Activated CD4-positive, alpha-beta T cell treated with anti-CD3 and anti-CD28 coated beads, Interleukin-2, amount 50 U/mL, for 48 hours (primary cell): ENCODE results near the gene NKD1.
A peak's percentile ranks its signal among the peaks of the same experiment; 100 is the strongest.
"Not testable (repeated sequence)": the region's sequence is repeated elsewhere in the genome, so short reads cannot be mapped to it uniquely, and the experiment has no call there.

Experiments used
- DNase-seq, 2 experiments: peaks; one replicate each; pipeline ENCODE4 v3.0.0-alpha.2; 2020

The NKD1 gene, protein sequence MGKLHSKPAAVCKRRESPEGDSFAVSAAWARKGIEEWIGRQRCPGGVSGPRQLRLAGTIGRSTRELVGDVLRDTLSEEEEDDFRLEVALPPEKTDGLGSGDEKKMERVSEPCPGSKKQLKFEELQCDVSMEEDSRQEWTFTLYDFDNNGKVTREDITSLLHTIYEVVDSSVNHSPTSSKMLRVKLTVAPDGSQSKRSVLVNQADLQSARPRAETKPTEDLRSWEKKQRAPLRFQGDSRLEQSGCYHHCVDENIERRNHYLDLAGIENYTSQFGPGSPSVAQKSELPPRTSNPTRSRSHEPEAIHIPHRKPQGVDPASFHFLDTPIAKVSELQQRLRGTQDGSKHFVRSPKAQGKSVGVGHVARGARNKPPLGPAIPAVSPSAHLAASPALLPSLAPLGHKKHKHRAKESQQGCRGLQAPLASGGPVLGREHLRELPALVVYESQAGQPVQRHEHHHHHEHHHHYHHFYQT

DNA sequence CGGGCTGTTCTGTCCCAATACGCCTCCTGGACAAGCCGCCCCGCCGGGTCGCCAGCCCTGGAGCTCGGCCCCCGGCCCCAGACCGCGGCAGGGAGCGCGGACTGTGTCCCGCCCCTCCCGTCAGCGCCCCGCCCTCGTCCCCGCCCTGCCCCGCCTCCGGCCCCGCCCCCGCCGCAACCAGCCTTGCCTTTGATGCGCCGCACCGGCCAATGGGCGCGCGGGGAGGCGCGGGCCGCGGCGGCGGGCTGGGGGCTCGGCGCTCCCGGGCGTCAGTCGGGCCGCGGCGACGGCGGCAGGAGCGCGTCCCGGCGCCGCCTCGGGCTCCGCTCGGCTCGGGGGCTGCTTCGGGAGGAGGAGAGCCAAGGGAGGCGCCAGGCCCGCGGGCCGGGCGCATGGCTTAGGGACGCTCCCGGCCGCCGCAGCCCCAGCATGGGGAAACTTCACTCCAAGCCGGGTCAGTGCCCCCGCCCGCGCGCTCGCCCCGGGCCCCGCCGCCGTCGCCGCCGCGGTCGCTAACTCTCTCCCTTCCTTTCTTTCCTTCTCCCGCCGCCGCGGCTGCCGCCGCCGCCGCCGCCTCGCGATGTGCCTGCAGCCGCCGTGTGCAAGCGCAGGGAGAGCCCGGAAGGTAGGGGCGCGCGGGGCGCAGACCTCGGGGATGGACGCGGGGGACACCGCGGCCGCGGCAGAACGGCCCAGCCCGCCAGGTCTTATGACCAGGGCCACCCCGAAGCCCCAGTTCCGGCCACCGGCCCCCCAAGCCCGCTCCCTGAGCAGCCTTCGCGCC lies at the start of gene NKD1:
NKD1 (plus strand) TSS at position 272 of the 784 bp plus-strand sequence; CDS start at position 430, 158 bp downstream.
- peak; percentile 61 to 66 for DNase-seq

DNA sequence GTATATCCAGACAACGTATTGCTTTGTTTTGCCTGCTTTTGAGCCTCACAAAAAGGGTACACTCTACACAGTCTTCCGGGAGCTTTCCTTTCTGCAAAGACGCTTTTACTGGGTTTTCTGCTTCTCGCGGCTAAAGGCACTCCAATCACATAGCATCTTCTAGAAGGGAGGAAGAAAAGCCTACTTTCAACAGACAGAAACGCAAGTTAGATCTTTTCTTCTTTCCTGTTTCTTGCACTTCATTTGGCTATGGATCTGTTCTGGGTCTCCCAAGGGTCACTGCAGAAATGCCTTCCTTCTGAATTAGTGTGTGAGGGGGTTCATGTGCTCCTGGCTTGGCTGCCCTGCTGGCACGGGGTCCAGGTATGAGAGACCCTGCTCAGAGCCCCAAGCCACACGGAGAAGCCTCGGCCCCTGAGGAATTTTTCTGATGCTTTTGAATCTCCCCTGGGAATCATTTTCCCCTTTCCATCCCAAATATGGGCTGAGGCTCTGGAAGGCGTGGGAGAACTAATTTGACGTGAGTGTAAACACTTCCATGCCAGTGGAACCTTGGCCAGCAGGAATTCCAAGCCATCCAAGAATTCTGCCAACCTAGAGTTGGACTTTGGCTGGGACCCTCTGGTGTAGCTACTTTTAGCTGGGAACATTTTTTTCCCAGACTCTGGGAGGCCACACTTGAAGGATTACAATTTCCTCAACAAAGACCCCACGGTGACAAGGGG lies 49.6 kb upstream of the NKD1 start:
- no peak for DNase-seq

DNA sequence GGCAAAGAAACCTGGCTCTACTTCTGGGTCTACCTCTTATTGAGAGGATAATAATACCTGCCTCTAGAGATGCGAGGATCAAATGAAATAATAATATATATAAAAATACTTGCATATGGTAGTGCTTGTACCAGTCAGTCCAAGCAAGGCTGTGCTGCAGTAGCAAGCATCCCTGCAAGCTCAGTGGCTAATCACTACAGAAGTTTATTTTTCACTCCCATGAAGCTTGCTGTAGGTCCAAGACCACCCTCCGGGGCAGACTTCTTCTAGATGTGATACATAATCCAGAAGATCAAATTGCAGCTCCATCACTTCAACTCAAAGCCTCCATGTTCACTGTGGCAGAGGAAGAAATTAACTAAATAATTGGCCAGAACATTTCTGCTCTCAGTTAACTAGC lies 48.9 kb upstream of the NKD1 start:
- DNase-seq = no peak

DNA sequence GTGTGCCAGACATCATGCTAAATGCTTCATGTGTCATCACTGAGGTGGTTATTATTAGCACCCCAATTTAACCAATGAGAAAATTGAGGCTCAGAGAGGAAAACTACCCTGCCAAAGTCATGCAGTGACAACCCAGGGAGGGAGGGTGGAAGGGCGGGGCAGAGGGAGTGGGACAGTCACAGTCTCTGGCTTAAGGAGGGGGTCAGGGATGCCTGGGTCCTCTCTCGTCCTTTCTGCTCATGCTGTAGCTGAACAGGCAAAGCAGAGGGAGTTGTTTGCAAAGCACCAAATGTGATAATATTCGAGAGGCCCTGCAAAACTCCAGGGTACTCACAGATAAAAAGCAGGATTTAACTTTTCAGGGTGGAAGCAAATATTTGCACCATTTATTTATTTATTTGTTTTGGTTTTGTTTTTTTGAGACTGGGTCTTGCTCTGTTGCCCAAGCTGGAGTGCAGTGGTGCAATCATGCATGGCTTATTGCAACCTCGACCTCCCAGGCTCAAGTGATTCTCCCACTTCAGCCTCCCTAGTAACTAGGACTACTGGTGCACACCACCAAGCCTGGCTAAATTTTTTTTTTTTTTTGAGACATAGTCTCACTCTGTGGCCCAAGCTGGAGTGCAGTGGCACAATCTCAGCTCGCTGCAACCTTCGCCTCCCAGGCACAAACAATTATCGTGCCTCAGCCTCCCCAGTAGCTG lies 47.9 kb upstream of the NKD1 start:
- no peak for DNase-seq

DNA sequence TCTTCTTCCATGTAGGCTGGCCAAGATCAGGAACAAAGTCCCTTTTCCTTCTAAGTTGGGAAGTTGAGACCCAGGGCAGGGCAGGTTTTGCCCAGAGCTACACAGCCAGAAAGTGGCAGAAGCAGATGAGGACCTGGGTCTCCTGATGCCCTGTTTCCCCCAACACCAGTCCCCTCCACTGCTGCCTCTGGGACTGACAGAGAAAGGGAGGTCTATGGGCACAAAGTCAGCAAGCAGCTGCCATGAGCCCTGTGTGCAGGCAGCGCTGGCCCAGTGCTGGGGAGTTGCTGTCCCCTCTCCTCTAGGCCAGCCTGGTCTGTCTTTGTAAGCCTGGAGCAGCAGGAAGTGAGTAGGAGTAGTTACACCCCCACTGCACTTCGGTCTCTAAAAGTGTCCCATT lies 46.9 kb upstream of the NKD1 start:
- DNase-seq = no peak

DNA sequence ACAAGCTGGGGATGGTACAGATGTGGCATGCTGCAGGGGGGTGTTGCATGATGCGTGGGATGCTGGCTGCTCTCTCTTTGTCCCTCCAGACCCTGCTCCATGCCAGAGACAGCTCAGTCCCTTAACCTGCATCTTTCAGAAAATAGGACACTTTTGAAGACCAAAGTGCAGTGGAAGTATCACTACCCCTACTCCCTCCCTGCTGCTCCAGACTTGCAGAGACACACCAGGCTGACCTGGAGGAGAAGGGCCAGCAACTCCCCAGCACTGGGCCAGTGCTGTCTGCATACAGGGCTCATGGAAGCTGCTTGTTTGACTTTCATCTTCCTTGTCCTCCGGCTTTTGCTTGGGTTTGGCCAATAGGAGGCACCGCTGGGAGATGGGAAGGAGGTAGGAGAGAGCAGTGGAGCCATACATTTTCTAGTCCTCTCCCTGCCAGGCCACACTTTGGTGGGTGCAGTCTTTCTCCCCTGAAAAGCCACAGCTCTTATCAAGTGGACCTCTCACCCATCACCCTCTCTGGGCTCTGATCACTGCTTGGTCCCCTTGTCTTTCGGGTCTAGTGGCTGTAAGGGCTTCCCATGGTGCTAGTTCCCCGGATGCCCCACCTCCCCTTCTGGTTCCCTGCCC lies 46.1 kb upstream of the NKD1 start:
- no peak for DNase-seq

DNA sequence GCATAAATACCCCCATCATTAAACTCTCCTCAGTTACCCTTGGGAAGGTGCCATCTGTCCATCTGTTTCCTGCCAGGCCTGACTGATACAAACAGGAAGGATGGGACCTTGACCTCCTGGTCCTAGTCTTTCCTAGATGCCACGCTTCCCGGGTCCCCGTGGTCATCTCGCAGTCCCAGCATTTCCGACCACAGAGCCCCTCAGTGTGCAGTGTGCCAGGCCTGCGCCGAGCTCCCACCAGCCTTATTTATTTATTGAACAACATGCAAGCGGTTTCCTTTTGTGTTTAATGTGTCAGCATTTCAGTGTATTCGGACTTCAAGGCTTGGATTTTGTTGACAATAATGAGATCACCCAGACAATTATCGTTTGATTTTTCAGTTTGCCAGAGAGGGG lies 45.6 kb upstream of the NKD1 start:
- no peak for DNase-seq

DNA sequence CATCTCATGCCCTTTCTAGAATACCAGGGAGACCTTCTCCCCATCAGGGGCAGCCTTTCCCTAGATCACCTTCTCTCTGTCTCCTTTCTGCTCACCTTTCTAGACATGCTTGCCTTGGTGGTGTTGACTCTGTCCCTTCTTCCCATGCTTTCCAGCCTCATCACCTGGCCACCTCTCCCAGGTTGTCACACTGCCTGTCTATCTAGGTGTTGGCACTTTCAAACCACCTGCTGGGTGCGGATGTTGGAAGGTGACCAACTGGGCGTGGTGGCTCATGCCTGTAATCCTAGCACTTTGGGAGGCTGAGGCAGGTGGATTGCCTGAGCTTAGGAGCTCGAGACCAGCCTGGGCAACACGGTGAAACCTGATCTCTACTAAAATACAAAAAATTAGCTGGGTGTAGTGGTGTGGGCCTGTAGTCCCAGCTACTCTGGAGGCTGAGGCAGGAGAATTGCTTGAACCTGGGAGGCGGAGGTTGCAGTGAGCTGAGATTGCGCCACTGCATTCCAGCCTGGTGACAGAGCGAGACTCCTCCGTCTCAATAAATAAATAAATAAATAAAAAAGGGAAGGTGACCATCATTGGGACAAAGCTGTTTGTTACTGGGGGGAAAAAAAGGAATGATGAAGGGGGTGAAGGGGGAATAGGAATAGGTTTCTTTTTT lies 44.2 kb upstream of the NKD1 start:
- not testable (repeated sequence) for DNase-seq

DNA sequence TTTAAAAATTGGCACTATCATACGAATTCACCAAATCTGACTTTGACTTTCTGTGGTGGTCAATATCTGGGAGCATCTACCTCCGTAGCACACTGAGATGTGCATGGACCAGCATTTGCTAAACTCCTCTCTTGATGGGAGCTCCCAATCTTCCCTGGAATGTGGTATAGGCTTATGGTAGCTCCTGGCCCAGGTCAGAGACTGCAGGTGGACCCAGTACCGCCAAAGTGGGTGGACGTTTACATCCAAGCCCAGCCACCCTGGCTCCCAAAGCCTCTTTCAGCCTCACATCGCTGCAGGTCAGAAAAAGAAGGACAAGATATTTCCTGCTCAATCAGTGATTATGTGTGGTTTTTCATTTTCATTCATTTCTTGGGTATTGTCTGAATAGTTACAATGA lies 43.1 kb upstream of the NKD1 start:
- DNase-seq = no peak

DNA sequence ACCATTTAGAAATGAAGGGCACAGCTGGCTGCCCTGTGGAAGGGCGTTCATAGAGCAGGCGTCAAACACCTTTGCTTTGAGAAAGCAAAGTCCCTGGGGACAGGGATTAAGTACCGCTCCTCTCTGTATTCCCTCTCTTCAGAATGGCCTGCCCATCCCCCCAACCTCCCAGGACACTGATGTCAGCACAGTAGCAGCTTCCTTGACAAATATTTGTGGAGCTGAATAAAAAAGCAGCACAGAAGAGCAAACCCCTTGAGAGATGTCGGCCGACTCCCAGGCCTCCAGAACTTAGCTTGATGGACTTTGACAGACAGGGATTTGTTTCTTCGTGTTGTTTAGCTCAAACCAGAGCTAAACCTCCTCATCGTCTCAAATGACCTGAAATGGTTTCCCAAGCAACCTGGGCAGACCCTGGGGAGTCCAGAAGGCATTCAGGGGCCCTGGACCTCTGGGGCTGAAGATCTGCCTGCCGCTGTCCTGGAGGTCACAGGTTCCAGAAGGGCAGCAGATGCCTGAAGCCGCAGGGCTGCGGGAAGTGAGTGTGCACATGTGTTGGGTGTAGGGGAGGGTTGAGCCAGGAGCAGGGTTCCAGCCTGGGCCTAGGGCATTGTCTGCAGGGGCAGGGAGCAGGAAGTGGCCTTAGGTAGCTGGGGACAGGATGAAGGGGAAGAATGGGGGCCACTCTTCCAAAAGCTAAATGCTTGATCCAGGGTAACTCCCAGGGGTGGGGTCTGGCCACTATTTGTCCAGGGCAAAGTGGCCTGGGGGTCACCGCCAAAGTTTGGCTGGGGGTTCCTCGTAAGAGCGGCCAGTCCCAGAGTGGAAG lies 42.3 kb upstream of the NKD1 start:
- no peak for DNase-seq

DNA sequence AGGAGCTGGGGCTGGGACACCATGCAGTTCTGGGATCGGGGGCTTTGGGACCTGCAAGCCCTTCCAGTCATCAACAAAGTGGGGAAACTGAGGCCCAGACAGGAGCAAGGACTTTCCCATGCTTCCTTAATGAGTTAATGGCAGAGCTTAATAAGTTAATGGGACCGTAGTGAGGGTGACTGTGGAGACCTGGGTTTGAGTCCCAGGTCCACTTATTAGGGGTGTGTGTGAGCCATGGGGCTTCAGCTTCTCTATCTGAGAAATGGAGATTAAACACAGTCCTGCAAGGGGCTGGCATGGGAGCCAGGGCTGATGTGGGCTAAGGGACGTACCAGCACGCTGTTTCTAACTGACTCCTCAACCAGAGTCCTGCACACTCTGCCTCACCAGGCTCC lies 41.7 kb upstream of the NKD1 start:
- no peak for DNase-seq

DNA sequence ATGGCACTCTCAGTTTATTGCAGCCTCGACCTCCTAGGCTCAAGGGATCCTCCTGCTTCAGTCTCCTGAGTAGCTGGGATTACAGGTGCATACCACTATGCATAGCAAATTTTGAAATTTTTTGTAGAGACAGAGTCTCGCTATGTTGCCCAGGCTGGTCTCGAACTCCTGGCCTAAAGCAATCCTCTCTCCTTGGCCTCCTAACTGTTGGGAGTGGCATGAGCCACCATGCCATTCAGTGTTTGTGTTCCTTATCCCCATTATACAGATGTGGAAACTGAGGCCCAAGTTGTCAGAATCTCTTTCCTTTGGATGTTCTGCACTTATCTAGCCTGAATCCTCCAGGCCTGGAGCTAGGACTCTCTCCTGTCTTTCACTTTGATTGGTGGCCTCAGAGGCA lies 40.8 kb upstream of the NKD1 start:
- DNase-seq = no peak

DNA sequence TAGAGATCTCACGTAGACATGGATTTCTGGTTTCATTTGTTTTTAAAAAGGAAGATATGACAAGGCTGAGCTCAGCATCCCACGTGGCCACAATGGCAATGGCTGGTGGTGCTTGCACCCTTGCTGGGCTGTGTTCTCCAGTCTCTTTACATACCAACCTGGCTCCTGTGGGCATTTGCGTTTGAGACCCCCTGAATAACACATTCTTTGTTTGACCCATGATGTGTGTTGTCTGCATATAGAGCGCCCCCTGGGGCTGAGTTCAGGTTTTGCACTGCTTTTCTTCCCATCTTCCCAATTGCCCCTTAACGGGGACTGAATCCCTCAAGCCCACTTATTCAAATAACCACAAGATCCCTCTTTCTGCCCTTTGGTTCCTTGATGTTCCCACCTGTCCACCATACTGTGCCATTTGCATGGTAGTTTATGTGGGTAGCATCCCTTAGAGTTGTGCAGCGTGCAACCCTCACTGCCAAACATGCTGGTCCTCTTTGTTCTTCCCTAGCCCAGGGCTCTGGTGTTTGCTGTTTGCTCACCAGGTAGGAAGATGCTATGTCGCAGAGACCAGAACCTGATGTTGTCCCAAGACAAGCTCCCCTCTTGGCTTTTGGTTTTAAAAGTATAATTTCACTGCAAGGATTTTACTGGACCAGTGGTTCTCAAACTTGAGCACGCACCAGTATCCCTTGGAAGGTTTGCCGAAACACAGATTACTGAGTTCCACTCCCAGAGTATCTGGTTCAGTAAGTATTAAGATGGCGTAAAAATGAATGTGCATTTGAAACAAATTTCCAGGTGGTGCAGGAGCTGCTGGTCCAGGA lies 38.5 kb upstream of the NKD1 start:
- DNase-seq = peak; percentile 51 to 60

DNA sequence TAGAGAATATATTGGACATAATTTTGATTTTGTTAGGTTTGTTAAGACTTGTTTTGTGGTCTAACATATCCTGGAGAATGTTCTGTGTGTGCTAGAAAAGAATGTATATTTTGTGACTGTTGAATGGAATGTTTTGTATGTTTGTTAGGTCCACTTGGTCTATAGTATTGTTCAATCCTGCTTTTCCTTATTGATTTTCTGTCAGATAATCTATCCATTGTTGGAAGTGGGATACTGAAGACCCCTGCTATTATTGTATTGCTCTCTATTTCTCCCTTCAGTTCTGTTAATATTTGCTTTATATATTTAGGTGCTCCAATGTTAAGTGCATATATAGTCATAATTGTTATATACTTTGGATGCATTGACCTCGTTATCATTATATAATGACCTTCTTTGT lies 33.0 kb upstream of the NKD1 start:
- DNase-seq = no peak

DNA sequence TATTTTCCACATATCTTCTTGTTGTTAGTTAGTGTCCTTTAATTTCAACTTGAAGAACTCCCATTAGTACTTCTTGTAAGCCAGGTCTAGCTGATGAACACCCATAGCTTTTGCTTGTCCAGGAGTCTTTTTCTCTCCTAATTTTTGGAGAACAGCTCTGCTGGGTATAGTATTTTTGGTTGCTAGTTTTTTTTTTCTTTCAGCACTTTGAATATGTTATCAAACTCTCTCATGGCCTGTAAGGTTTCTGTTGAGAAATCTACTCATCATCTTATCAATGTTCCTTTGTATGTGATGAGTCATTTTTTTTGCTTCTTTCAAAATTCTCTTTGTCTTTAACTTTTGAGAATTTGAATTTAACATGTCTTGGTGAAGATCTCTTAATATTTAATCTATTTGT lies 31.8 kb upstream of the NKD1 start:
- DNase-seq = no peak

DNA sequence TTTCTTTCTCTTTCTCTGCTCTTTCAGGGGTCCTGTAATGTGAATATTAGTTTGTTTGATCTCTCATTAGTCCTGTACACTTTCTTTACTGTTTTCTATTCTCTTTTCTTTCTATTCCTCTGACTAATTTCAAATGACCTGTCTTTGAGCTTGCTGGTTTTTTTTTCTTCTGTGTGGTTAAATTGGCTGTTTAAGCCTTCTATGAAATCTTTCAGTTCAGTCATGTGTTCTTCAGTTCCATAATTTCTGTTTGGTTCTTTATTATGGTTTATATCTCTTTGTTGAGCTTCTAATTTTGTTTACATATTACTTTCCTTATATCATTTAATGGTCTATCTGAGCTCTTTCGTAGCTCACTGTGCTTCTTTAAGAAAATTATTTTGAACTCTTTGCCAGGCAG lies 31.3 kb upstream of the NKD1 start:
- DNase-seq = no peak

DNA sequence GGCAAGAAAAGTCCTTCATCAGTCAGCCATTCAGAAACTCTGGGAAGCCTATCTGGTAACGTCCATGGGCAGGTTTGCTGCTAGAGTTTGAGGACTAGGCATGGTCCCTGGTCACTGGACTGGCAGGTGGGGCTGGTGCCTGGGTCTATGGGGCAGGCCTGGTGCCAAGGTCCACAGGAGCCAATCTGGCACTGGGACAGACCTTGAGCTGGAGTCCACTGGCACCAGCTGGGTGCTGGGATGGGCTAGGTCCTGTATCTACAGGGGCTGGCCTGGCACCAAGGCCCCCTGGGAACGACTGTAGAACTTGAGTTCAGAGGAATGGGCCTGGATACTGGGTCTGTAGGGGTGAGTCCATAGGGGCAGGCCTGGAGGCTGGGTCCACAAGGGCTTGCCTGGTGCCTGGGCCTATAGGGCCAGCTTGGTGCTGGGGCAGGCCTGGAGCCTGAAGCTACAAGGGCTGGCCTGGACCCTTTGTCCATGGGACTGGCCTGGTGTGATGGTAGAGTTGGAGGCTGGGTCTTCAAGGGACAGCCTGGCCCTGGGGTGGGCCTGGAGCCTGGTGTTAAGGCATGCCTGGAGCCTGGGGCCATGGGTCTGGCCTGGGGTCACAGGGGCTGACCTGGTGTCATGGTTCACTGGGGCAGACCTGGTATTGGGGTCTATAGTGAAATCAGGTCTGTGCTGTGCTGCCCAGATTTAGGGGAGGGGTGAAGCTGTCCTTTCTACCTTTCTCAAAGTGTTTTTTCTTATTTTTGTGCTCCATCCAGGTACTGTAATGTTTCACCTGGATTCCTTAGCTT lies 30.5 kb upstream of the NKD1 start:
- no peak for DNase-seq

DNA sequence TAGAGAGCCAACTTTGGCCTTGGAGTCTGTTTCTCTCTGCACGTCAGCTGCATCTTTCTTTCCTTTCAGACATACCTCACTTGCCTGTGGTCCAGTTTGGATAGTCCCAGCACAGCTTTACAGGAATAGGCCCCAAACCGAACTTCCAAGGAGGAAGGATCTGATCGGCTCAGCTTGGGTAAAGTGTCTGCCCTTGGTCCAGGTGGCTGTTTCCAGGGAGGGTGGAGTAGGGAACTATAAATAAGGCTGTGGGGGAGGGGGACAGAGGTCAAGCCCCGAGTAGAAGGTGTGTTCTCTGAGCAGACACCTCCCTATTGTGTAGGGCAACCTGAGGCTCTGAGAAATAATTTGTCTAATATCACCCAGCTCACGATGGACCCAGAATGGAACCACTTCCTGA lies 29.2 kb upstream of the NKD1 start:
- no peak for DNase-seq

DNA sequence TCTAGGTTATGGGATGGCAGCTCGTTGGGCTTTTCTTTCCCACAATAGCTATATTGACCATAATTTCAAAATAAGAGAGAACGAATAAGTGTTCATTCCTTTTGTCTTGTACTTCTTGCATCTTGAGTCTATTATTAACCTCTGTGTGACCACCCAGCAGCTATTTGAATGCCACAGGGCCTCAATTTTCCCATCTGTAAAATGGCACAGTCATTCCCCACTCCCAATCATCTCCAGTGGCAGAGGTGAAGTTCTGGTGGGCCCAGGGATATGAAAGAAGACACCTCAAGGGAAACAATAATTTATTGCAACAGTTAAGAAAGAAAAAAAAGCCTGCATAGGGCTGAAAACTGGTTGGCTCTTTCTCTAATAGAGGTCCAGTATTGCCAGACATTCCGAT lies 28.6 kb upstream of the NKD1 start:
- no peak for DNase-seq
